NCI-H2081 treated with DMSO at 0.1 percent for 48 hours (cell line): ENCODE results near the gene PIEZO2.

Experiments used
- DNase-seq: peaks from one replicate; lab custom pipeline; 2025; lab: John Stamatoyannopoulos, UW

PIEZO2 gene

GRCh38 chr18:11064727-11065460 lies 84.5 kb downstream of the PIEZO2 start:
- DNase-seq: no peak

- no peak for DNase-seq
Observed at GRCh38 chr18:11064106-11064505, 85.3 kb downstream of the PIEZO2 start.

GRCh38 chr18:11055721-11056120 lies 93.6 kb downstream of the PIEZO2 start:
- no peak for DNase-seq

- no peak for DNase-seq
Observed at GRCh38 chr18:11054497-11054896, 94.9 kb downstream of the PIEZO2 start.

- no peak for DNase-seq
Observed at GRCh38 chr18:11053293-11053692, 96.1 kb downstream of the PIEZO2 start.

GRCh38 chr18:11052800-11053199 lies 96.6 kb downstream of the PIEZO2 start:
- no peak for DNase-seq

- no peak for DNase-seq
Observed at GRCh38 chr18:11051462-11051861, 97.9 kb downstream of the PIEZO2 start.

- no peak for DNase-seq
Observed at GRCh38 chr18:11050966-11051365, 98.4 kb downstream of the PIEZO2 start.

GRCh38 chr18:11047817-11048216 lies 101.6 kb downstream of the PIEZO2 start:
- DNase-seq: no peak

- DNase-seq: no peak
Observed at GRCh38 chr18:11047156-11047555, 102.2 kb downstream of the PIEZO2 start.

GRCh38 chr18:11046140-11046539 lies 103.2 kb downstream of the PIEZO2 start:
- no peak for DNase-seq

- DNase-seq: no peak
Observed at GRCh38 chr18:11043694-11044093, 105.7 kb downstream of the PIEZO2 start.

GRCh38 chr18:11042247-11042646 lies 107.1 kb downstream of the PIEZO2 start:
- no peak for DNase-seq

- DNase-seq: no peak
Observed at GRCh38 chr18:11040823-11041656, 108.3 kb downstream of the PIEZO2 start.

GRCh38 chr18:11040359-11040758 lies 109.0 kb downstream of the PIEZO2 start:
- DNase-seq: no peak

GRCh38 chr18:11037533-11038240 lies 111.7 kb downstream of the PIEZO2 start:
- no peak for DNase-seq

- no peak for DNase-seq
Observed at GRCh38 chr18:11035814-11036495, 113.4 kb downstream of the PIEZO2 start.

- no peak for DNase-seq
Observed at GRCh38 chr18:11035376-11035775, 114.0 kb downstream of the PIEZO2 start.

GRCh38 chr18:11034884-11035283 lies 114.5 kb downstream of the PIEZO2 start:
- no peak for DNase-seq

- DNase-seq: no peak
Observed at GRCh38 chr18:11033503-11033902, 115.9 kb downstream of the PIEZO2 start.

GRCh38 chr18:11031966-11032365 lies 117.4 kb downstream of the PIEZO2 start:
- no peak for DNase-seq

- no peak for DNase-seq
Observed at GRCh38 chr18:11029021-11029420, 120.3 kb downstream of the PIEZO2 start.
